B cell (primary cell): ENCODE data around the gene HOXB8.

ENCODE experiments used
- CTCF ChIP-seq: fragments of 200-600 bp; IDR thresholded peaks from one replicate; pipeline ENCODE4 v1.8.0; 2022; ENCODE audit warnings: antibody characterized with exemption, mild to moderate bottlenecking
- EZH2 ChIP-seq: IDR thresholded peaks from 2 replicates; pipeline ENCODE4 v1.6.1; 2012; ENCODE audit warnings: borderline replicate concordance, low read depth, mild to moderate bottlenecking, moderate library complexity, low read length; ENCODE audit not compliant: insufficient read depth, poor library complexity, severe bottlenecking

DNA sequence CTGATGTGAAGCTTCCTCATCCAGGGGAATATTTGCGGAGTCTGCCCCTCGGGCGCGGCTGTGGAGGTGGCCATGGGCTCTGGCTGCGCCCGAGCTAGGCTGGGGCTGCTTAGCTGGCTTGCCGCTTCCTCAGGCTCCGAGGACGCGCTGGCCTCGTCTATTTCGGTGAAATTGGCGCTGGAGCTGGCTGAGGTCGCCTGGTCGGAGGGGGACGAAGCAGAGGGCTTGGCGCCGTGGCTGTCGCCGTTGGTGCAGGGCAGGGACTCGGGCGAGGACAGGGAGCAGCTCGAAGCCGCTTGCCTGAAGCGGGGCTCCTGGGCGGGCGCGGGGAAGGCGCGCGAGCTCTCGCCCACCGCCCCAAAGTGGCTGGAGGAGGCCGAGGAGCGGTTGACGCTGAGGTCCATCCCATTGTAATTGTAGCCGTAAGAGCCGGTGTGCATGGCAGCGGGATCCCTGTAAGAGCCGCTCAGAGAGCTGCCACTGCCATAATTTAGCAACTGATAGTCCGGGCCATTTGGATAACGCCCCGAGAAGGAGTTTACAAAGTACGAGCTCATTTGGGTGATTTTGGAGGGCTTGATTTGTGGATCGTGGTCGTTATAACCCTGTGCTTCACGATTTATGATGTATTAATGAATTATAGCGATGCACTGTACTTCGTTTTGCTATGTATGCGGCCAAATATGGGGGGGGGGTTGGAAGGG lies 21.8 kb downstream of the HOXB8 start, which contains the start of gene HOXB5:
- TF ChIP-seq CTCF, result no peak
- TF ChIP-seq EZH2, result peak; percentile 83
